HepG2 (cell line): ENCODE results near the gene METTL26. TPM values are rescaled to one million over a fixed set of nuclear protein-coding genes. Genes with fewer than 3 reads are reported as not detected.

Source experiments
- ASH2L ChIP-seq: fragments of 300-600, 200-600 bp; sonication (generic); IDR thresholded peaks from 2 replicates; pipeline ENCODE4 v1.7.0; 2017; ENCODE audit warnings: low read depth, mild to moderate bottlenecking, moderate library complexity, mixed read lengths, low read length; ENCODE audit not compliant: insufficient read length
- ELF3 ChIP-seq: IDR thresholded peaks from 2 replicates; pipeline ENCODE4 v1.6.1; 2016; ENCODE audit warnings: missing genetic modification reagents, missing compliant biosample characterization
- REPIN1 ChIP-seq: sonication (generic); formaldehyde crosslinking; IDR thresholded peaks from 2 replicates; pipeline ENCODE4 v1.8.0; 2022; ENCODE audit warnings: missing genetic modification reagents, low read depth, mild to moderate bottlenecking, borderline replicate concordance
- TFDP1 ChIP-seq: IDR thresholded peaks from 2 replicates; pipeline ENCODE4 v1.6.1; 2016; ENCODE audit warnings: missing compliant biosample characterization, missing genetic modification reagents, borderline replicate concordance
- TFE3 ChIP-seq: IDR thresholded peaks from 2 replicates; pipeline ENCODE4 v1.6.1; 2016
- ZBTB43 ChIP-seq: sonication (generic); formaldehyde crosslinking; conservative IDR thresholded peaks from 2 replicates; pipeline ENCODE4 v1.4.0; 2020; ENCODE audit warnings: missing genetic modification reagents
- ZHX2 ChIP-seq, 2 experiments: sonication (generic) in 1 of 2; formaldehyde crosslinking in 1 of 2; IDR thresholded peaks; 2 replicates each; pipeline versions ENCODE4 v1.6.1 to v1.9.0; 2014 to 2022; ENCODE audit warnings: antibody characterized with exemption in 1 of 2, borderline replicate concordance in 1 of 2, inconsistent platforms in 1 of 2, low read depth in 1 of 2, missing genetic modification reagents in 1 of 2
- ZNF337 ChIP-seq: sonication (generic); formaldehyde crosslinking; IDR thresholded peaks from 2 replicates; pipeline ENCODE4 v1.5.1; 2020; ENCODE audit warnings: missing genetic modification reagents, low read depth, mild to moderate bottlenecking, borderline replicate concordance
- ZNF34 ChIP-seq: sonication (generic); formaldehyde crosslinking; IDR thresholded peaks from 2 replicates; pipeline ENCODE4 v1.4.0; 2020; ENCODE audit warnings: mild to moderate bottlenecking, missing genetic modification reagents, borderline replicate concordance
- ZNF501 ChIP-seq: sonication (generic); formaldehyde crosslinking; IDR thresholded peaks from 2 replicates; pipeline ENCODE4 v1.5.1; 2020; ENCODE audit warnings: mild to moderate bottlenecking, moderate library complexity, missing genetic modification reagents
- polyA plus RNA-seq, 8 experiments: library from polyadenylated mRNA; depleted of rRNA in 3 of 8; stranded (reverse) in 7 of 8; unstranded in 1 of 8; fragments of >200 nt; fragmentation: Illumina TruSeq in 4 of 8; extraction: Trizol in 4 of 8; gene quantifications; 2 replicates each; pipeline versions ENCODE4 v1.2.1 to v1.2.3, GENCODE V29; 2011 to 2016; ENCODE audit warnings: low read depth in 4 of 8, missing spikeins in 1 of 8, mixed read lengths in 1 of 8; ENCODE audit not compliant: insufficient read depth in 1 of 8
- total RNA-seq, 5 experiments: library from RNA; depleted of rRNA; stranded (reverse); fragments of >200 nt; fragmentation: Illumina TruSeq; extraction: Trizol; gene quantifications; 2 replicates each; pipeline ENCODE4 v1.2.3, GENCODE V29; 2016; ENCODE audit warnings: low read depth in 1 of 5
- TF ChIP-seq, protein P1 (sequence below): IDR thresholded peaks from 2 replicates; pipeline ENCODE4 v1.6.1; 2016; ENCODE audit warnings: low read depth, borderline replicate concordance
- TF ChIP-seq, protein P2 (sequence below): sonication (generic); formaldehyde crosslinking; IDR thresholded peaks from 2 replicates; pipeline ENCODE4 v1.8.1; 2022; ENCODE audit warnings: mild to moderate bottlenecking, missing genetic modification reagents
- TF ChIP-seq, protein P3 (sequence below): sonication (generic); formaldehyde crosslinking; IDR thresholded peaks from 2 replicates; pipeline ENCODE4 v1.8.1; 2023; ENCODE audit warnings: missing genetic modification reagents, mild to moderate bottlenecking, borderline replicate concordance

METTL26 gene
- total and polyA plus RNA-seq, 2 of the 13 experiments (the other 11 are each of a cell fraction or from before 2014, with no cell fraction given): 65.5 to 70.1 TPM

DNA sequence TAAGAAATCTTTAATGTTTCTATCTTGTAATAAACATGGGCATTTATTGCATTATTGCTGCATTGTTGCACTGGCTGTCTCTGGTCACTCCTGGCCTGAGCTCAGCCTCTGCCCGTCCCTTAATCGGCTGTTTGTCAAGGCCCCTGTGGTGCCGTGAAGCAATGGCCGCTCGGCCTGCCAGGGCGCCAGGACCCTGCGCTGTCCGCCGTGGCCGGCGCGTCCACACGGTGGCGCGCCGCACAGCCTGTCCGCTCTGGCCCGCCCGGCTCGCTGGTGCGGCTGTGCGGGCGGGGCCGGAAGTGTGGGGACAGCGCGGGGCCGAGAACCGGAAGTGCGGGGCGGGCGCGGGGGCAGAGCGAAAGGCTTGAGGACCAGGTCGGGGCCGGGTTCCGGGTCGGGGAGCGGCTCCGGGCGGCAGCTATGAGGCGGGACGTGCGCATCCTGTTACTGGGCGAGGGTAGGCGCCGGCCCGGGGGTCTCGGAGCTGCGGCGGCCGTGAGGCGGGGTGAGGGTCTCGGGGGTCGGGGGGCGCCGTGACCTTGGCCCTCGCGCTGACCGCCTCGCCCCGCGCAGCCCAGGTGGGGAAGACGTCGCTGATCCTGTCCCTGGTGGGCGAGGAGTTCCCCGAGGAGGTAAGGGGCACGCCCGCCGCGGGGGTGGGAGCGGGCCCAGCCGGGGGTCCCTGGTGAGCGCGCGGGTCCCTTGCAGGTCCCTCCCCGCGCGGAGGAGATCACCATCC is 31.8 kb upstream of the METTL26 start, which contains the start of gene RHOT2 (continued):
- TF ChIP-seq ZHX2 (IDR thresholded peaks at IDR 0.05; ENCODE audit: low read depth) (peak; percentile 73), ZHX2 (CRISPR knock-in tag; IDR thresholded peaks at IDR 0.05; ENCODE audit: borderline replicate concordance) (no peak; the same call in 1 of the 2 replicates), TFDP1 (CRISPR knock-in tag) (peak; percentile 93), ASH2L (peak; percentile 68), ZNF337 (CRISPR knock-in tag) (peak; percentile 60; the same call in 1 of the 2 replicates), ZBTB43 (CRISPR knock-in tag) (peak; percentile 64; the same call in 1 of the 2 replicates), ELF3 (peak; percentile 79), REPIN1 (peak; percentile 34; the same call in 1 of the 2 replicates), TFE3 (CRISPR knock-in tag) (peak; percentile 62; the same call in 1 of the 2 replicates), ZNF34 (0 out of 2 replicates have a peak, but pooled peaks have one; percentile 32), ZNF501 (CRISPR knock-in tag) (peak; percentile 17; the same call in 1 of the 2 replicates)
- TF ChIP-seq, protein P1, sequence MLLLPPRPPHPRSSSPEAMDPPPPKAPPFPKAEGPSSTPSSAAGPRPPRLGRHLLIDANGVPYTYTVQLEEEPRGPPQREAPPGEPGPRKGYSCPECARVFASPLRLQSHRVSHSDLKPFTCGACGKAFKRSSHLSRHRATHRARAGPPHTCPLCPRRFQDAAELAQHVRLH (CRISPR knock-in tag): peak; percentile 68; the same call in 1 of the 2 replicates
- TF ChIP-seq, protein P2, sequence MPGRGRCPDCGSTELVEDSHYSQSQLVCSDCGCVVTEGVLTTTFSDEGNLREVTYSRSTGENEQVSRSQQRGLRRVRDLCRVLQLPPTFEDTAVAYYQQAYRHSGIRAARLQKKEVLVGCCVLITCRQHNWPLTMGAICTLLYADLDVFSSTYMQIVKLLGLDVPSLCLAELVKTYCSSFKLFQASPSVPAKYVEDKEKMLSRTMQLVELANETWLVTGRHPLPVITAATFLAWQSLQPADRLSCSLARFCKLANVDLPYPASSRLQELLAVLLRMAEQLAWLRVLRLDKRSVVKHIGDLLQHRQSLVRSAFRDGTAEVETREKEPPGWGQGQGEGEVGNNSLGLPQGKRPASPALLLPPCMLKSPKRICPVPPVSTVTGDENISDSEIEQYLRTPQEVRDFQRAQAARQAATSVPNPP (CRISPR knock-in tag): peak; percentile 83; the same call in 1 of the 2 replicates
- TF ChIP-seq, protein P3, sequence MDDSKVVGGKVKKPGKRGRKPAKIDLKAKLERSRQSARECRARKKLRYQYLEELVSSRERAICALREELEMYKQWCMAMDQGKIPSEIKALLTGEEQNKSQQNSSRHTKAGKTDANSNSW (CRISPR knock-in tag): 0 out of 2 replicates have a peak, but pooled peaks have one; percentile 49
